ENCODE results near the gene PHACTR2. TPM values are rescaled to one million over a fixed set of nuclear protein-coding genes. Genes with fewer than 3 reads are reported as not detected.
A peak's percentile ranks its signal among the peaks of the same experiment; 100 is the strongest.

Gene PHACTR2
- total and polyA plus RNA-seq, 10 of the 15 experiments (the other 5 are each of a cell fraction or from before 2014, with no cell fraction given) = 1.4 to 19.1 (median 5.3) TPM

DNA sequence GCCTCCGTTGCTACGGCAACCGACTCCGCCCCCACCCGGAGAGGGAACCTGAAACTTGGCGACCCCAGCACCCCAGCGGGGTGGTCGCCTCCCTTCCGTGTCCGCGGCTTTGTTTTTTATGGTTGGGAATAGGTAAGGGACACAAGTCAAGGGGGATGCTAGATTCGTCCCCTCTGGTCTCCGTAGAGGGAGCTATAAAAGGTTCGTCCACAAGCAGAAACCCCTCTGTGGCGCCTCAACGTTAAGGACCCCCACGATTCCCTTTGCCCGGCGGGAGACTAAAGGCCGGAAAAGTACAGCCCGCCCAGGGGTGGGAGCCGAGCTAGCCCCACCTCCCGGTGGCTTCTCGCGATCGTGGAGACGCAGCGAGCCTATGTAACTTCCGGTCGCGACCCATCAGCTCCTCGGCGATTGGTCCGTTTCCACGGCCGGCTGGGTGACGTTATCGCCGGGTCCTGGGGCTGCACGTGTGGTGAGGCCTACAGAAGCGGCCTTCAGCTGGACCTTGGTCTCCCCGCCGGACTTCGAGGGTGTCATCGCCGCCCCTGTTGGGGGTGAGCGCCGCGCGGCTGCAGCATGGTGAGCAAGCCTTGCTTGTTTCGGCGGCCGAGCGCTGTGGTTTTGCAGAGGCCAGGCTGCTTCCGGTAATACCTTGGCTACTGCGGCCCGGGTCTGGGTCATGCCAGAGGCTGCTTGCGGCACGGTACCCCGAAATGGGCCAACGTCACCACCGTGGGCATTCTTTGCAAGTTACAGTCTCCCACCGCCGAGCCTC lies 165.3 kb downstream of the PHACTR2 start, which contains the start of gene LTV1 (continued):
- TF ChIP-seq, protein P1, sequence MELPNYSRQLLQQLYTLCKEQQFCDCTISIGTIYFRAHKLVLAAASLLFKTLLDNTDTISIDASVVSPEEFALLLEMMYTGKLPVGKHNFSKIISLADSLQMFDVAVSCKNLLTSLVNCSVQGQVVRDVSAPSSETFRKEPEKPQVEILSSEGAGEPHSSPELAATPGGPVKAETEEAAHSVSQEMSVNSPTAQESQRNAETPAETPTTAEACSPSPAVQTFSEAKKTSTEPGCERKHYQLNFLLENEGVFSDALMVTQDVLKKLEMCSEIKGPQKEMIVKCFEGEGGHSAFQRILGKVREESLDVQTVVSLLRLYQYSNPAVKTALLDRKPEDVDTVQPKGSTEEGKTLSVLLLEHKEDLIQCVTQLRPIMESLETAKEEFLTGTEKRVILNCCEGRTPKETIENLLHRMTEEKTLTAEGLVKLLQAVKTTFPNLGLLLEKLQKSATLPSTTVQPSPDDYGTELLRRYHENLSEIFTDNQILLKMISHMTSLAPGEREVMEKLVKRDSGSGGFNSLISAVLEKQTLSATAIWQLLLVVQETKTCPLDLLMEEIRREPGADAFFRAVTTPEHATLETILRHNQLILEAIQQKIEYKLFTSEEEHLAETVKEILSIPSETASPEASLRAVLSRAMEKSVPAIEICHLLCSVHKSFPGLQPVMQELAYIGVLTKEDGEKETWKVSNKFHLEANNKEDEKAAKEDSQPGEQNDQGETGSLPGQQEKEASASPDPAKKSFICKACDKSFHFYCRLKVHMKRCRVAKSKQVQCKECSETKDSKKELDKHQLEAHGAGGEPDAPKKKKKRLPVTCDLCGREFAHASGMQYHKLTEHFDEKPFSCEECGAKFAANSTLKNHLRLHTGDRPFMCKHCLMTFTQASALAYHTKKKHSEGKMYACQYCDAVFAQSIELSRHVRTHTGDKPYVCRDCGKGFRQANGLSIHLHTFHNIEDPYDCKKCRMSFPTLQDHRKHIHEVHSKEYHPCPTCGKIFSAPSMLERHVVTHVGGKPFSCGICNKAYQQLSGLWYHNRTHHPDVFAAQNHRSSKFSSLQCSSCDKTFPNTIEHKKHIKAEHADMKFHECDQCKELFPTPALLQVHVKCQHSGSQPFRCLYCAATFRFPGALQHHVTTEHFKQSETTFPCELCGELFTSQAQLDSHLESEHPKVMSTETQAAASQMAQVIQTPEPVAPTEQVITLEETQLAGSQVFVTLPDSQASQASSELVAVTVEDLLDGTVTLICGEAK (IDR thresholded peaks at IDR 0.05; ENCODE audit: borderline replicate concordance) = peak; percentile 87
- TF ChIP-seq ZSCAN29 (IDR thresholded peaks at IDR 0.05) = no peak
- TF ChIP-seq PAX5 (IDR thresholded peaks at IDR 0.05; ENCODE audit: borderline replicate concordance, low read depth, low read length) = peak; percentile 10; the same call in 1 of the 2 replicates
- TF ChIP-seq MTA2 (IDR thresholded peaks at IDR 0.05; ENCODE audit: low read depth) = 0 out of 2 replicates have a peak, but pooled peaks have one; percentile 38
- TF ChIP-seq, protein P2, sequence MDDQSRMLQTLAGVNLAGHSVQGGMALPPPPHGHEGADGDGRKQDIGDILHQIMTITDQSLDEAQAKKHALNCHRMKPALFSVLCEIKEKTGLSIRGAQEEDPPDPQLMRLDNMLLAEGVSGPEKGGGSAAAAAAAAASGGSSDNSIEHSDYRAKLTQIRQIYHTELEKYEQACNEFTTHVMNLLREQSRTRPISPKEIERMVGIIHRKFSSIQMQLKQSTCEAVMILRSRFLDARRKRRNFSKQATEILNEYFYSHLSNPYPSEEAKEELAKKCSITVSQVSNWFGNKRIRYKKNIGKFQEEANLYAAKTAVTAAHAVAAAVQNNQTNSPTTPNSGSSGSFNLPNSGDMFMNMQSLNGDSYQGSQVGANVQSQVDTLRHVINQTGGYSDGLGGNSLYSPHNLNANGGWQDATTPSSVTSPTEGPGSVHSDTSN (IDR thresholded peaks at IDR 0.05; ENCODE audit: insufficient replicate concordance, low read depth, low read length) = peak; percentile 6
- TF ChIP-seq SUPT20H (IDR thresholded peaks at IDR 0.05; ENCODE audit: borderline replicate concordance, control insufficient read depth, low read depth, low read length) = no peak
- TF ChIP-seq ZBED1 (IDR thresholded peaks at IDR 0.05; ENCODE audit: borderline replicate concordance) = peak; percentile 68; the same call in 1 of the 2 replicates
- TF ChIP-seq MTA3 (IDR thresholded peaks at IDR 0.05; ENCODE audit: borderline replicate concordance, low read length) = no peak
- TF ChIP-seq, protein P3, sequence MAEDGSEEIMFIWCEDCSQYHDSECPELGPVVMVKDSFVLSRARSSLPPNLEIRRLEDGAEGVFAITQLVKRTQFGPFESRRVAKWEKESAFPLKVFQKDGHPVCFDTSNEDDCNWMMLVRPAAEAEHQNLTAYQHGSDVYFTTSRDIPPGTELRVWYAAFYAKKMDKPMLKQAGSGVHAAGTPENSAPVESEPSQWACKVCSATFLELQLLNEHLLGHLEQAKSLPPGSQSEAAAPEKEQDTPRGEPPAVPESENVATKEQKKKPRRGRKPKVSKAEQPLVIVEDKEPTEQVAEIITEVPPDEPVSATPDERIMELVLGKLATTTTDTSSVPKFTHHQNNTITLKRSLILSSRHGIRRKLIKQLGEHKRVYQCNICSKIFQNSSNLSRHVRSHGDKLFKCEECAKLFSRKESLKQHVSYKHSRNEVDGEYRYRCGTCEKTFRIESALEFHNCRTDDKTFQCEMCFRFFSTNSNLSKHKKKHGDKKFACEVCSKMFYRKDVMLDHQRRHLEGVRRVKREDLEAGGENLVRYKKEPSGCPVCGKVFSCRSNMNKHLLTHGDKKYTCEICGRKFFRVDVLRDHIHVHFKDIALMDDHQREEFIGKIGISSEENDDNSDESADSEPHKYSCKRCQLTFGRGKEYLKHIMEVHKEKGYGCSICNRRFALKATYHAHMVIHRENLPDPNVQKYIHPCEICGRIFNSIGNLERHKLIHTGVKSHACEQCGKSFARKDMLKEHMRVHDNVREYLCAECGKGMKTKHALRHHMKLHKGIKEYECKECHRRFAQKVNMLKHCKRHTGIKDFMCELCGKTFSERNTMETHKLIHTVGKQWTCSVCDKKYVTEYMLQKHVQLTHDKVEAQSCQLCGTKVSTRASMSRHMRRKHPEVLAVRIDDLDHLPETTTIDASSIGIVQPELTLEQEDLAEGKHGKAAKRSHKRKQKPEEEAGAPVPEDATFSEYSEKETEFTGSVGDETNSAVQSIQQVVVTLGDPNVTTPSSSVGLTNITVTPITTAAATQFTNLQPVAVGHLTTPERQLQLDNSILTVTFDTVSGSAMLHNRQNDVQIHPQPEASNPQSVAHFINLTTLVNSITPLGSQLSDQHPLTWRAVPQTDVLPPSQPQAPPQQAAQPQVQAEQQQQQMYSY (CRISPR knock-in tag; IDR thresholded peaks at IDR 0.05) = 0 out of 2 replicates have a peak, but pooled peaks have one; percentile 19
- peak; percentile 94 for TF ChIP-seq CBFB (IDR thresholded peaks at IDR 0.05; ENCODE audit: low read depth)
- TF ChIP-seq JUNB (IDR thresholded peaks at IDR 0.05) = no peak; the same call in 1 of the 2 replicates
- TF ChIP-seq STAT1 (conservative IDR thresholded peaks at IDR 0.05) = no peak
- no peak; the same call in 1 of the 2 replicates for TF ChIP-seq TCF7 (IDR thresholded peaks at IDR 0.05; ENCODE audit: borderline replicate concordance)
- TF ChIP-seq EZH2 (IDR thresholded peaks at IDR 0.05; ENCODE audit: borderline replicate concordance, control insufficient read depth, low read depth, low read length) = no peak
- no peak for TF ChIP-seq KDM1A (IDR thresholded peaks at IDR 0.05; ENCODE audit: borderline replicate concordance)
- TF ChIP-seq, protein P4, sequence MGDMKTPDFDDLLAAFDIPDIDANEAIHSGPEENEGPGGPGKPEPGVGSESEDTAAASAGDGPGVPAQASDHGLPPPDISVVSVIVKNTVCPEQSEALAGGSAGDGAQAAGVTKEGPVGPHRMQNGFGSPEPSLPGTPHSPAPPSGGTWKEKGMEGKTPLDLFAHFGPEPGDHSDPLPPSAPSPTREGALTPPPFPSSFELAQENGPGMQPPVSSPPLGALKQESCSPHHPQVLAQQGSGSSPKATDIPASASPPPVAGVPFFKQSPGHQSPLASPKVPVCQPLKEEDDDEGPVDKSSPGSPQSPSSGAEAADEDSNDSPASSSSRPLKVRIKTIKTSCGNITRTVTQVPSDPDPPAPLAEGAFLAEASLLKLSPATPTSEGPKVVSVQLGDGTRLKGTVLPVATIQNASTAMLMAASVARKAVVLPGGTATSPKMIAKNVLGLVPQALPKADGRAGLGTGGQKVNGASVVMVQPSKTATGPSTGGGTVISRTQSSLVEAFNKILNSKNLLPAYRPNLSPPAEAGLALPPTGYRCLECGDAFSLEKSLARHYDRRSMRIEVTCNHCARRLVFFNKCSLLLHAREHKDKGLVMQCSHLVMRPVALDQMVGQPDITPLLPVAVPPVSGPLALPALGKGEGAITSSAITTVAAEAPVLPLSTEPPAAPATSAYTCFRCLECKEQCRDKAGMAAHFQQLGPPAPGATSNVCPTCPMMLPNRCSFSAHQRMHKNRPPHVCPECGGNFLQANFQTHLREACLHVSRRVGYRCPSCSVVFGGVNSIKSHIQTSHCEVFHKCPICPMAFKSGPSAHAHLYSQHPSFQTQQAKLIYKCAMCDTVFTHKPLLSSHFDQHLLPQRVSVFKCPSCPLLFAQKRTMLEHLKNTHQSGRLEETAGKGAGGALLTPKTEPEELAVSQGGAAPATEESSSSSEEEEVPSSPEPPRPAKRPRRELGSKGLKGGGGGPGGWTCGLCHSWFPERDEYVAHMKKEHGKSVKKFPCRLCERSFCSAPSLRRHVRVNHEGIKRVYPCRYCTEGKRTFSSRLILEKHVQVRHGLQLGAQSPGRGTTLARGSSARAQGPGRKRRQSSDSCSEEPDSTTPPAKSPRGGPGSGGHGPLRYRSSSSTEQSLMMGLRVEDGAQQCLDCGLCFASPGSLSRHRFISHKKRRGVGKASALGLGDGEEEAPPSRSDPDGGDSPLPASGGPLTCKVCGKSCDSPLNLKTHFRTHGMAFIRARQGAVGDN (IDR thresholded peaks at IDR 0.05) = peak; percentile 80; the same call in 1 of the 2 replicates
